ENCODE results near the gene SKAP2. TPM values are rescaled to one million over a fixed set of nuclear protein-coding genes. Genes with fewer than 3 reads are reported as not detected.

SKAP2 gene, protein sequence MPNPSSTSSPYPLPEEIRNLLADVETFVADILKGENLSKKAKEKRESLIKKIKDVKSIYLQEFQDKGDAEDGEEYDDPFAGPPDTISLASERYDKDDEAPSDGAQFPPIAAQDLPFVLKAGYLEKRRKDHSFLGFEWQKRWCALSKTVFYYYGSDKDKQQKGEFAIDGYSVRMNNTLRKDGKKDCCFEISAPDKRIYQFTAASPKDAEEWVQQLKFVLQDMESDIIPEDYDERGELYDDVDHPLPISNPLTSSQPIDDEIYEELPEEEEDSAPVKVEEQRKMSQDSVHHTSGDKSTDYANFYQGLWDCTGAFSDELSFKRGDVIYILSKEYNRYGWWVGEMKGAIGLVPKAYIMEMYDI
- polyA plus RNA-seq: 31.2 TPM
- long read RNA-seq, donor 1, partial matches to known transcripts: 0 of 3 reads
- long read RNA-seq, donor 1, other reads (novel, unspliced or antisense): 0 of 3 reads
- long read RNA-seq, donor 2, transcript SKAP2-201 (13 exons, 3,998 nt): major isoform, 8 of 25 reads
- long read RNA-seq, donor 2, partial matches to known transcripts: 16 of 25 reads
- long read RNA-seq, donor 2, other reads (novel, unspliced or antisense): 0 of 25 reads
- long read RNA-seq, donor 3, transcript SKAP2-201 (13 exons, 3,998 nt): major isoform, 16 of 16 reads
- long read RNA-seq, donor 3, partial matches to known transcripts: 0 of 16 reads
- long read RNA-seq, donor 3, other reads (novel, unspliced or antisense): 0 of 16 reads
- long read RNA-seq, donor 4: 0 reads
- long read RNA-seq, donor 5, transcript SKAP2-201 (13 exons, 3,998 nt): major isoform, 8 of 15 reads
- long read RNA-seq, donor 5, partial matches to known transcripts: 7 of 15 reads
- long read RNA-seq, donor 5, other reads (novel, unspliced or antisense): 0 of 15 reads
- long read RNA-seq, donor 6, transcript SKAP2-201 (13 exons, 3,998 nt): major isoform, 6 of 6 reads
- long read RNA-seq, donor 6, partial matches to known transcripts: 0 of 6 reads
- long read RNA-seq, donor 6, other reads (novel, unspliced or antisense): 0 of 6 reads
- long read RNA-seq, donor 7, transcript SKAP2-201 (13 exons, 3,998 nt): major isoform, 6 of 7 reads
- long read RNA-seq, donor 7, partial matches to known transcripts: 0 of 7 reads
- long read RNA-seq, donor 7, other reads (novel, unspliced or antisense): 0 of 7 reads
- long read RNA-seq, donor 8, transcript SKAP2-201 (13 exons, 3,998 nt): major isoform, 9 of 25 reads
- long read RNA-seq, donor 8, partial matches to known transcripts: 16 of 25 reads
- long read RNA-seq, donor 8, other reads (novel, unspliced or antisense): 0 of 25 reads
- long read RNA-seq, donor 9, transcript SKAP2-201 (13 exons, 3,998 nt): major isoform, 5 of 5 reads
- long read RNA-seq, donor 9, partial matches to known transcripts: 0 of 5 reads
- long read RNA-seq, donor 9, other reads (novel, unspliced or antisense): 0 of 5 reads
- long read RNA-seq, donor 10, transcript SKAP2-201 (13 exons, 3,998 nt): major isoform, 11 of 11 reads
- long read RNA-seq, donor 10, partial matches to known transcripts: 0 of 11 reads
- long read RNA-seq, donor 10, other reads (novel, unspliced or antisense): 0 of 11 reads
- long read RNA-seq, donor 11, transcript SKAP2-201 (13 exons, 3,998 nt): major isoform, 7 of 14 reads
- long read RNA-seq, donor 11, partial matches to known transcripts: 6 of 14 reads
- long read RNA-seq, donor 11, other reads (novel, unspliced or antisense): 0 of 14 reads

DNA sequence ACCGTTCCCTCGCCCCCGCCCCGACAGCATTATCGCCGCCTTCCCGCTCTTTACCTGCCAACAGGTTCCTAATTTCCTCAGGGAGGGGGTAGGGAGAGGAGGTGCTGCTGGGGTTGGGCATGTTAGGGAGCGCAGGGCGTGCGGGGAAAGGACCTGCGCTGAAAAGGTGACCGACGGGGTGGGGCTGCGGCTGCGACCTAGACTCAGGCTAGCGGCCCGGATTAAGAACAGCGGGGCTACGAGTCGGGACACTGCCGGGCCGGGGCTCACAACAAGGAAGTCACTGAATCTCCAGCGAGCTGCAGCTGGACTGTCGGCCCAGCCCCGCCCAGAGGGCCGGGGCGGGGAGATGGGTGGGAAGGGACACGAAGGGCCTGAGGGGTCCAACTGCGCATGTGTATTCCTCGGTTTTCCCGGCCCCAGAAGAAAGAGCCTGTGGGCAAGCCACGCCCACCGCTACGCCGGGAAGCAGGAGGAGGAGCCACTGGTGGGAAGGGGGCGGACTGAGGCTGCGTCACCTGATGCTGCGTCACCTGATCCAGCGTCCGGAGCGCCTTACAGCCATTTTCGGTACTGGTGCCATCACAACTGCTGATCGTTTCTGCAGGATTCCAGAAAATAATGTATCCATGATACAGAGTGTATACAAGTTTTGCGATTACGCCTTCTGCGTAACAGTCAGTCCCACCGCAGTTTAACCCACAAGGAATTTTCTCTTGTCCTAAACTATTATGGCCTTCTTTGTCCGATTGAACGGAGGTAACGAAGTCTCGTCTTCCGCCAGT lies at the start of gene SKAP2:
Gene SKAP2, minus strand, starts transcription at position 282 of the 785 bp plus-strand sequence. Its CDS starts 161 bp downstream, at position 121.
- Histone ChIP-seq H3K36me3 (ENCODE audit: control insufficient read depth, insufficient read depth, low read length) (no peaks in the 10 kb centered on the region), H3K9me3 (ENCODE audit: control insufficient read depth, low read depth, low read length) (no peaks in the 10 kb centered on the region), H3K27me3 (ENCODE audit: control insufficient read depth, insufficient read depth, low read length) (no peaks in the 10 kb centered on the region), H3K27ac (ENCODE audit: low read length) (peak within 1 kb of the TSS; percentile 94), H3K4me3 (ENCODE audit: low read length) (peak within 1 kb of the TSS; percentile 90), H3K4me1 (ENCODE audit: control insufficient read depth, insufficient read depth, low read length) (no peaks in the 10 kb centered on the region)
- peak; percentile 100 for DNase-seq
- no CpG with 5 or more reads among the region's 52 CpGs for WGBS (ENCODE audit: insufficient coverage, low lambda C conversion rate)

DNA sequence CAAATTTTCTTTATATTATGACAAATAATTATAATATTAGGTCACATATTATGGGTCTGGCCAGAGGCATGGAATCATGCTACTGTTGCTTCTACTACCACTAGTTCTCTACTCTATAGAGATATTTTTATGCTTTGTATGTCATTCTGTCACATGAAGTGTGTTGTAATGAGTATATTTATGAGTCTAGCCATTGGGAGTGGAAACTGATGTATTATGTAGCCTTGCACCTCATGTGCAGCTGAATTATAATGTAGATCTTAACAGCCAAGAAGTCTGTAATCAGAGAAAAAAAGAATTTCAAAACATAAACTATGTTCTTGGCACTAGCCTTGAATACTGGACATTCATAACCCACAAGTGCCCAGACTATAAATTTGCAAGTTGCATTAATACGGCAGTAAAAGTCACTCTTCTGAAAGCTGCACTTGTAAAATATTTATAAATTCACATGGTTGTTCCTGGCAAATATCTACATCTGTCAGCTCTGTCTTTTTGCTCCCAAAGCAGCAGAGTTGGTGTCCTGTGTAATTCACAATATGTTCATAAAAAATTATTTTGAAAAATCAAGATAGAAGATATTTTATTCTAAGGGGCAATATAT lies 48.6 kb upstream of the SKAP2 start:
- H3K9me3 ChIP-seq (ENCODE audit: control insufficient read depth, low read depth, low read length): no peaks in the 10 kb centered on the region
- no CpG with 5 or more reads among the region's 1 CpG for WGBS (ENCODE audit: insufficient coverage, low lambda C conversion rate)
- no peaks in the 10 kb centered on the region for H3K27me3 ChIP-seq (ENCODE audit: control insufficient read depth, insufficient read depth, low read length)
- no peak overlapping the region for H3K27ac ChIP-seq (ENCODE audit: low read length)
- H3K4me3 ChIP-seq (ENCODE audit: low read length): no peak overlapping the region
- no peaks in the 10 kb centered on the region for H3K4me1 ChIP-seq (ENCODE audit: control insufficient read depth, insufficient read depth, low read length)
- peak in 1 of 2 donors; percentile 32 for DNase-seq
- no peaks in the 10 kb centered on the region for H3K36me3 ChIP-seq (ENCODE audit: control insufficient read depth, insufficient read depth, low read length)

DNA sequence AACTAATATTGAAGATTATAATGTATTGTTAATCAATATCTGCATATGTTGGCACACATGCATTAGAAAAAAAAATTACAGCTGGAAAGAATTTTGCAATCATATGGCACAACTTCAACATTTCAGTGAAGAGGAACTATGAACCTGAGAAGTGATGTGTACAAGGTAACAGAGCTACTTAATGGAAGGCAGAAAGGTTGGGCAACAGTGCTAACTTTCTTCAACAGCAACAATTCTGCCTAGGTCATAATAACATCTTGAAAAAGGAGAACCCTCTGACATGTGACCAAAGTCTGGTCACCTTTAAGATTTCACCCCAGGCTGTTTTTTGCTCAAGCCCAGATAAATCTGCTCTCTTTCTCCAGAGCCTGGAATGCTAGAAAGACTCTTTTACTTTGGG lies 47.9 kb upstream of the SKAP2 start:
- no peak overlapping the region for H3K4me3 ChIP-seq (ENCODE audit: low read length)
- H3K27ac ChIP-seq (ENCODE audit: low read length): no peak overlapping the region
- no peaks in the 10 kb centered on the region for H3K27me3 ChIP-seq (ENCODE audit: control insufficient read depth, insufficient read depth, low read length)
- H3K9me3 ChIP-seq (ENCODE audit: control insufficient read depth, low read depth, low read length): no peaks in the 10 kb centered on the region
- no peaks in the 10 kb centered on the region for H3K36me3 ChIP-seq (ENCODE audit: control insufficient read depth, insufficient read depth, low read length)
- H3K4me1 ChIP-seq (ENCODE audit: control insufficient read depth, insufficient read depth, low read length): no peaks in the 10 kb centered on the region
- DNase-seq: peak; percentile 44 to 63

DNA sequence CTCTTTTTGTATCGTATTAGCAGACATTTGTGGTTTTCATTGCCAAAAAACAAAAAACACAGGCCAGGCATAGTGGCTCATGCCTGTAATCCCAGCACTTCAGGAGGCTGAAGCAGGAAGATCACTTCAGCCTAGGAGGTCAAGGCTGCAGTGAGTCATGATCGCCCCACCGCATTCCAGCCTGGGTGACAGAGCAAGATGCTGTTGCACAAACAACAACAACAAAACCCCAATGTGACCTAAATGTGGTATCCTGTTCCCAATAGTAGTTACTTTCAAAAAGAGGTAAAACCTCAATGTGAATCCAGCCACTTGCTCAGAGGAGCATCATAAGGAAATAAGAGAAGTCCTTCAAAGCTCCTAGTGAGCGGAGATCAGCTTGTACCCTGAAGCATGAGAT lies 45.8 kb upstream of the SKAP2 start:
- Histone ChIP-seq H3K27ac (ENCODE audit: low read length) (no peak overlapping the region), H3K27me3 (ENCODE audit: control insufficient read depth, insufficient read depth, low read length) (no peaks in the 10 kb centered on the region), H3K9me3 (ENCODE audit: control insufficient read depth, low read depth, low read length) (no peaks in the 10 kb centered on the region), H3K4me1 (ENCODE audit: control insufficient read depth, insufficient read depth, low read length) (no peaks in the 10 kb centered on the region), H3K36me3 (ENCODE audit: control insufficient read depth, insufficient read depth, low read length) (no peaks in the 10 kb centered on the region), H3K4me3 (ENCODE audit: low read length) (no peak overlapping the region)
- 95% methylated on average over 3 of the region's 4 CpGs for WGBS (ENCODE audit: insufficient coverage, low lambda C conversion rate)
- DNase-seq: no peak

DNA sequence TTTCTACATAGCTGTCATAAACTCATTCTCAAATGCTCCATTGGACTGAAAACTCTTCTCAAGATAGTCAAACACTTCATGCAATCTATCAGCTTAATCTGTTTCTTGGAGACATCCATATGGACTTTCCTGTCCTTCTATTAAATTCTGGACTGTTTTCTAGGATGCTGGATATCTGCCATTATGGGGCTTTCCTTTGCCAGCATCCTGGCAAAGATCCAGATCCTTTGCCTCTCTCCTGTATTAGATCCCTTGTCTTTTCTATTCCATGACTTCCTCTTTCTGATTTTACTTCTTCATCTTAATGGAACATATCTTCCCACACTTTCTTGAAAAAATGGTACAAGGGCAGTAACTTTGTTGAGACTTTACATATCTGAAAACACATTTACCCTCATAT lies 35.9 kb upstream of the SKAP2 start:
- H3K4me1 ChIP-seq (ENCODE audit: control insufficient read depth, insufficient read depth, low read length): no peaks in the 10 kb centered on the region
- DNase-seq: no peak
- peaks cover 2% of the 10 kb centered on the region for H3K27me3 ChIP-seq (ENCODE audit: control insufficient read depth, insufficient read depth, low read length)
- no peak overlapping the region for H3K4me3 ChIP-seq (ENCODE audit: low read length)
- H3K36me3 ChIP-seq (ENCODE audit: control insufficient read depth, insufficient read depth, low read length): no peaks in the 10 kb centered on the region
- no peaks in the 10 kb centered on the region for H3K9me3 ChIP-seq (ENCODE audit: control insufficient read depth, low read depth, low read length)
- no peak overlapping the region for H3K27ac ChIP-seq (ENCODE audit: low read length)

DNA sequence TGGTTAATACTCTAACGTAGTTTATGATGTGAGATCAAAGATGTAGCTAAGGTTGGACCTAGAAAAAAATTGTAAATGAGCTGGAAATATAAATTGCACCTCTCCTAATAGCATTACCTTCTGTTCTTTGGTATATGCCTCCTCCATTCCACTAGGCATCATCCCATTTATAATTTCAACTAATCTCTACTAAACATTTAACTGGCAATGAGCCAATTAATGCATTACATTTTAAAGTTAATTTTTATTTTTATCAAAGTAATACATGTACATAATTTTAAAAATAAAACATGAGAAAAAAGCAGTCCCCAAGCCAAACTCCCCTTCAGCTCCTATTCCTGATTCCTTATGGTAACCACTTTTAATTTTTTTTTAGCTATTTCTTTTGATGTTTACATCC lies 35.1 kb upstream of the SKAP2 start:
- DNase-seq: no peak
- H3K9me3 ChIP-seq (ENCODE audit: control insufficient read depth, low read depth, low read length): no peaks in the 10 kb centered on the region
- peaks cover 2% of the 10 kb centered on the region for H3K27me3 ChIP-seq (ENCODE audit: control insufficient read depth, insufficient read depth, low read length)
- 100% methylated on average over 1 of the region's 1 CpG for WGBS (ENCODE audit: insufficient coverage, low lambda C conversion rate)
- H3K4me3 ChIP-seq (ENCODE audit: low read length): no peak overlapping the region
- no peaks in the 10 kb centered on the region for H3K4me1 ChIP-seq (ENCODE audit: control insufficient read depth, insufficient read depth, low read length)
- no peak overlapping the region for H3K27ac ChIP-seq (ENCODE audit: low read length)
- no peaks in the 10 kb centered on the region for H3K36me3 ChIP-seq (ENCODE audit: control insufficient read depth, insufficient read depth, low read length)

DNA sequence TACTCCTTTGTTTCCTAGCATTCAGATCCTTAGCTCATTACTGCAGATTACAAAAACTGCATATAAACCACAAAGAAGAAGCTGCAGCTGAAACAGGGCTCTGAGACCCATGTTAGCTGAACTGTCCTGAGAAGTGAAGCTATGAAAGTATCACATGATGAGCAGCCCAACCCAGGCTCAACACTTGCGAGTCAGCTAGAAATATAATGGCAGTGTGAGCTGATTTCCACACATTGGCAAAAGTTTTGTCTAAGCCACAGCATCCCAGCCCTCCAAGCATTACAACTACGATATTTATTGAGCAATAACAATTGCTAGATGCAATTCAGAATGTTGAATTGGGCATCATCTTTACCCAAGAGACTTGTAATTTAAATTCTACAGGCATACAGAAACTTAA lies 34.5 kb upstream of the SKAP2 start:
- Histone ChIP-seq H3K36me3 (ENCODE audit: control insufficient read depth, insufficient read depth, low read length) (no peaks in the 10 kb centered on the region), H3K27me3 (ENCODE audit: control insufficient read depth, insufficient read depth, low read length) (peaks cover 2% of the 10 kb centered on the region), H3K27ac (ENCODE audit: low read length) (no peak overlapping the region), H3K9me3 (ENCODE audit: control insufficient read depth, low read depth, low read length) (no peaks in the 10 kb centered on the region), H3K4me1 (ENCODE audit: control insufficient read depth, insufficient read depth, low read length) (no peaks in the 10 kb centered on the region), H3K4me3 (ENCODE audit: low read length) (no peak overlapping the region)
- no peak for DNase-seq
- WGBS (ENCODE audit: insufficient coverage, low lambda C conversion rate): no CpG with 5 or more reads among the region's 2 CpGs

DNA sequence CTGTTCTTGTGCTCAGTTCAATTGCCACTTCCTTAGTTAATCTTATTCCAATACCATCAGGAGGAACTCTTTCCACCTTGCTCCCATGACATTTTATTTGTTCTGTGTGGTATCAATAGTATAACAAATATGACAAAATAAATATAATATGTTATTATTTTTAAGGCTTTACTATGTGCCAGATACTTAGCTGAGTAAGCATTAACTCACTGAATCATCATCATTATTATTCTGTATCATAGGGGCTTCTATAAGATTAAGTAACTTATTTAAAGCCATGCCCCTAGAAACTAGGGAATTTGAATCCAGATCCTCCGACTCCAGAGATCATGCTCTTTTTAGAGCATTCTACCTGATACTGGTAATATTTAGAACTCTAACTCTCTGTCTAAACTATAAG lies 33.5 kb upstream of the SKAP2 start:
- Histone ChIP-seq H3K27me3 (ENCODE audit: control insufficient read depth, insufficient read depth, low read length) (peaks cover 2% of the 10 kb centered on the region), H3K4me1 (ENCODE audit: control insufficient read depth, insufficient read depth, low read length) (no peaks in the 10 kb centered on the region), H3K4me3 (ENCODE audit: low read length) (no peak overlapping the region), H3K9me3 (ENCODE audit: control insufficient read depth, low read depth, low read length) (no peaks in the 10 kb centered on the region), H3K36me3 (ENCODE audit: control insufficient read depth, insufficient read depth, low read length) (no peaks in the 10 kb centered on the region), H3K27ac (ENCODE audit: low read length) (no peak overlapping the region)
- WGBS (ENCODE audit: insufficient coverage, low lambda C conversion rate): 100% methylated on average over 1 of the region's 1 CpG
- no peak for DNase-seq

Measured in large intestine (tissue), 12 donors.